COLO668 (cell line): ENCODE results near the gene DCP2.

Source experiments
- DNase-seq: peaks from one replicate; lab custom pipeline; 2025; ENCODE audit not compliant: unreplicated experiment; lab: John Stamatoyannopoulos, UW

DCP2 gene

DNA sequence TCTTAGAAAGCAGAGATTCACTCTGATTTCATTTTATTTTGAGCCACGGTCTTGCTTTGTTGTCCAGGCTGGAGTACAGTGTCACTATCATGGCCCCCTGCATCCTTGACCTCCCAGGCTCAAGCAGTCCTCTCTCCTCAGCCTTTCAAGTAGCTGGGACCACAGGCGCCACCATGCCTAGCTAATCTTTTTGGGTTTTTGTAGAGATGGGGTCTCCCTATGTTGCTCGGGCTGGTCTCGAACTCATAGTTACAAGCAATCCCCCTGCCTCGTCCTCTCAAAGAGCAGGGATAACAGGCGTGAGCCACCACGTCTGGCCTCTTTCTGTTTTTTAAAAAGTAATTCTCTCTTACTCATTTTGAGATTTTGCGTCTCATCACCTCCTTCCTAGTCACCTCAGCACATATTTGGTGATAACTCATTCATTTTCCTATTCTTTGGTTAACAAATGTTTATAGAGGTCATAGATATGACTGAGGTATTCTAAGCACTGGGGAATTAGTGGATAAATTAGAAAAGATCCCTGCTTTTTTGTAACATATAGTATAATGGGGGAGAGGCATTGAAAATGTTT lies 10.8 kb upstream of the DCP2 start:
- no peak for DNase-seq

DNA sequence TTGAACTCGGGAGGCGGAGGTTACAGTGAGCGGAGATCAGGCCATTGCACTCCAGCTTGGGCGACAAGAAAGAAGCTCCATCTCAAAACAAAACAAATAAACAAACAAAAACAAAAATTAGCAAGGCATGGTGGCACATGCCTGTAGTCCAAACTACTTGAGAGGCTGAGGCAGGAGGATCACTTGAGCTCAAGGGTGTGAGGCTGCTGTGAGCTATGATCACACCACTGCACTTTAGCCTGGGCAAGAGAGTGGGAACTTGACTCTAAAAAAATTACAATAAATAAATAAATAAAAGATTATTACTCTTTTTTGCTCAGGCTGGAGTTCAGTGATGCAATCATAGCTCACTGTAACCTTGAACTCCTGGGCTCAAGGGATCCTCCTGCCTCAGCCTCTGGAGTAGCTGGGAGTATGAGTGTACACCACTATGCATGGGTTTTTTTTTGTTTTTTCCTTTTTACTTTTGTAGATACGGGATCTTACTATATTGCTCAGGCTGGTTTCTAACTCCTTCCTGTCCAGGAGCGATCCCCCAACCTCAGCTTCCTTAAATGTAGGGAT lies 9.0 kb upstream of the DCP2 start:
- no peak for DNase-seq

DNA sequence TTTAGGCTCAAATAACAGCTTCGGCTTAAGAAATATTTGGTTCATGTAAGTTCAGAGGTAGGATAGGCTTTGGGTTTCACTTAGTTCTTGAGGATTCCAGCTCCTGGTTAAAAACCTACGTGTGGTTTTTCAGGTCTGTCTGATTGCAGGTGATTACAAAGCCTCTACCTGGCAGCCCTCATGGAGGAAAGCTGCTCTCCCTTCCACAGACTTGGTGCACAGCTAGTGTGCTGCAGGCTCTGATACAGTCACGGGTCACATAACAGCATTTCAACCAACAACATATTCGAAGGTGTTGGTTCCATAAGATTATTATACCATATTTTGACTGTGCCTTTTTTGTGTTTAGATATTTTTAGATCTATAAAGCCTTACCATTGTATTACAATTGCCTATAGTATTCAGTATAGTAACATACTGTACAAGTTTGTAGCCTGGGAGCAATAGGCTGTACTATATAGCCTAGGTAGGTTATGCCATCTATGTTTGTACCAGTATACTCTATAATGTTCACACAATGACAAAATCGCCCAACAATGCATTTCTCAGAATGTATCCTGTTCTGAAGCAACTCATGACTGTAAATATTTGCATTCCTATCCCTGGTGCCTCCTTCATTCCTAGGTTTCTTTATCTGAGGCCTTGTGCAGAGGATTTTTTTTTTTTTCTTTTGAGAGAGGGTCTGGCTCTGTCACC lies 8.0 kb upstream of the DCP2 start:
- no peak for DNase-seq

DNA sequence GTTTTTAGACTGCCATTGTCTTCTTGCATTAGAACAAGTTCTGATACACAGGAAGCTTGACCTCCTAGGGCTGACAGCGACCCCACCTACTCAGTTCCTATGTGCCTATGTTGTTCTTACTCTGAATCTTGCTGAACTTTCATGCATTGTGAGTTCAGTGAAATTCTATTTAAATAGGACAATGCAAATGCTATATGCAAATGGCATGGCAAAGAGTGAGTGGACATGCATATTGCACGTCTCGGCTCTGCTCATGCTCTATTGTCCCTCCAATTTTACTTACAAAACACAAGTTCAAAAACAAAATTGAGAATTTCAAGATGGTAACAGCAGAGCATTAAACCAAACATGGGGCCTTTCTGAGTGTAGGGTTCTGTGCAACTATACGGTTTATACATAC lies 5.3 kb upstream of the DCP2 start:
- DNase-seq: no peak

DNA sequence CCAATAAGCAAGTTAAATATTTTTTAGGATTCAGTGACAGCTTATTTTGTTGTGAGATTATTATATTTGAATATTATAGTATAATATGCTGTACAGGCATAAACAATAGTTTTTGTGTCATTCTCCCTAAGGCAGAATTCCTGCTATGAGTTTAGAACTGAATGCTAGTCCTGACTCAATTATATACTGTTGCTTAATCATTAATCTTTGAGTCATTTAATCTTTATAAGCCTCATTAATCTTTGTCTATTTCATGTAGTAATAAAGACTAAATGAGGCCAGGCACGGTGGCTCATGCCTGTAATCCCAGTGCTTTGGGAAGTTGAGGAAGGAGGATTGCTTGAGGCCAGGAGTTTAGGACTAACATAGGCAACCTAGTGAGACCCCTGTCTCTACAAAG lies 3.6 kb upstream of the DCP2 start:
- DNase-seq: no peak

DNA sequence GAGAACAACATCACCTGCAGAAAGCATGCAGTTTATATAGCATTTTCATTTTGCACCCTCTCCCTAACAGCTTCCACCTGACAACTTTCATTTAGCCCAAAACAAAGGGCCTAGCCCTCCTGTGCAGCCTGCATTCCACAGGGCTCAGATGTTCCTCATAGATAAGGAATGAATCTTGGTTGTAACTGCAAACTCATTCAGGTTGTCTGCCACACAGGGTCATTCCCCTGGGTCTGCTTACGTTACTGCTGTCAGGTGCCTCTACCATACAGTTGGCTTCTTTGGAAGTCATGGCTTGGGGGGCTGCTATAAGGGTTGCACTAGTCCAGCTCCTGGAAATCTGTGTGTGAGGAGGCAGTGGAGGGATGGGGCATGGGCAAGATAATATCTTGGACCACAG lies 2.7 kb upstream of the DCP2 start:
- no peak for DNase-seq

DNA sequence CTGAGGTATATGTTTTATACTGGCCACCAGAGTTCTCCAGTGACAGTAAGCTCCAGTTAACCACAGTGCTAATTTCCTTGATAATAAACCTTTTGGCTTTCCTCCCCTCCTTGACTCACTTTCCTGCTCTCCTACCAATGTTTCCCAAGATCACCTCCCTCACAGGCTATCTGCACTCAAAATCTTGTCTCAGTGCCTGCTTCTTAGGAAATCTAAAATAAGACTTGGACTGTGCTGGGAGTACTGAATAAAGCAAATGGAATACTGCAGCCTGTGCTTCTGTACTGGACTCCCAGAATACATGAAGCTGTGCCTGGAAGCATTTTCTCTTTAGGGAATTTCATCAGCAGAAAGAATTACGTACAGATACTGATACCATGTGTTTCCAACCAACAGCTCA lies 1.7 kb upstream of the DCP2 start:
- no peak for DNase-seq

DNA sequence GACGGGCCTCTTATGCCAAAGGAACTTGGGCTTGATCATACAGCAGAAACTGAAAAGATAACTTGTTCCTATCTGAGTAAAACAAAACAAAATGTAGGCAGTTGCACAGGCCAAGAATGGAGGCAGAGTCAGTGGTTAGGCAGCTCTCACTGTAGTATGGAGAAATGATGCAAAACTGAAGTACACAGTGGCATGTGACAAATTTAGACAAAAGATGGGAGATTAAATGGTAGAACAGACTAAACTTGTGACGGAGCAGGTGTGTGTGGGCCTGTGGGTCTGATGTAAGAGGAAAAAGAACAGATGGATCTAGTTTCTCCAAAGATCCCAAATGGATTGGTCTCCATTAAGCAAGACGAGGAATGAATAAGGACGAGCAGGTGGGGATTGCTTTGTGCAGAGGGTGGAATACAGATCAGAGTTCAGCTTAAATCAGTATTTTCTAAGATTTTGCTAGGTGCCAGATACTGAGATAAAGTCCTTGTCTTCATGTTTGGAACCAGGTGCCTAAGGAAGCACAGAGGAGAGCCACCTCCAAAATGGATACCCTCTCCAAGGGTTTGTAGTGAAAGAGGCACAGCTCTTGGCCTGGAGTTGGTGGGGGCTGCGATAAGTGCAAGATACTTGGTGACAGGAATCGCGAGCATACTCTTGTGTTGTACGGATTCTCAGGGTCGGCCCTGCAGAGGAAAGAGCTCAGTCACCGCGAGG lies 722 bp upstream of the DCP2 start:
- DNase-seq: no peak

DNA sequence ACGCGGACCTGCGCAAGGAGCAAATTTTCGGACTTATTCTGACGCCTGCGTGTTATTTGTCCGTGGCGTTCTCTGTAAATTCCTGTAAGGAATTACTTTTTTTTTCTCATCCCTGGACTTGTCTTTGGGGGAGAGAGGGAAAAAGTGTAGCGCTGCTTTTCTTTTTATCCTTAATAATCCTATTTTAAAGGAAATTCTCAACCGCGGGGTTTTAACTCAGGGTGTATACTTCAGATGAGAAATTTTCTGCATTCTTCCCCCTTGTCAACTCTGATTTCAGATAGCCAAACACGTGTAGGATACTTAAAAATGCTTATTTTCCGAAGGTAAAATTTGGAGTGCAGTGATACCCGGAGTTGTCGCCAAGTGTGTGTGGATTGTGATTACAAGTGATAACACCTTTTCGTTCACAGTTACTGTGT lies 853 bp downstream of the DCP2 start:
- no peak for DNase-seq

DNA sequence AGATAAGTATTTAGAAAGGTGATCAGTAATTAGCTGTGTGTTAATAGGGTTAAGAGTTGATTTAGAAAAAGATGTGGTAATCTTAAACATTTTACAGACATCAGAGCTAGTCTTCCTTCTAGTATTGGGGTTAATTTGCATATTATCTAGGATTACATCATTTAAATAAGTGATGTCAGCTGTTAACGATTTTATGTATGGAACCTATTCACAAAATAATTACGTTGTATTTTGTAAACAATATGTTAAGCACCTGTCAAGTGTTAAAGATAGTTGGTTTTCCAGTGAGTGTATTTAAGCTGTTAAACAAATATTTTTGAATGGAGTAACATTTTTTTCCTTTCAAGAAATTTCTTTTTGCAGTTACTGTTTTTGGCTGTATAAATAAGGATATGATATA lies 2.2 kb downstream of the DCP2 start:
- no peak for DNase-seq

DNA sequence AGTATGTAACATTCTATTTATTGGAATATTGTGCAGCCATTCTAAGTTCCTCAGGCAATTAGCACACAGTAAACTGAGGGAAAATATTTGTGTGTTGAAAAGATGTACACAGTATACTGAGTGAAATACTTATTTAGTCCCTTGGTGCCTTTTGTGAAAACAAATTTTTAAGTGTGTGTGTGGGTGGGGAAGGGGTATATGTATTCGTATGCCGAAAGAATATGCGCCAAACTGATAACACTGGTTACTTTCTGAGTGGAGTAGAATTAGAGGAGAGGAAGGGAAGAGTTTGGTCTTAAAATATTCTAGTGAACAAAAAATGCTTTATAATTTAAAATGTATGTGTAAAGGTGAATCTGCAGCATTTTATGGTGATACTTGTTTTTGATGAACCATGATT lies 3.1 kb downstream of the DCP2 start:
- no peak for DNase-seq

DNA sequence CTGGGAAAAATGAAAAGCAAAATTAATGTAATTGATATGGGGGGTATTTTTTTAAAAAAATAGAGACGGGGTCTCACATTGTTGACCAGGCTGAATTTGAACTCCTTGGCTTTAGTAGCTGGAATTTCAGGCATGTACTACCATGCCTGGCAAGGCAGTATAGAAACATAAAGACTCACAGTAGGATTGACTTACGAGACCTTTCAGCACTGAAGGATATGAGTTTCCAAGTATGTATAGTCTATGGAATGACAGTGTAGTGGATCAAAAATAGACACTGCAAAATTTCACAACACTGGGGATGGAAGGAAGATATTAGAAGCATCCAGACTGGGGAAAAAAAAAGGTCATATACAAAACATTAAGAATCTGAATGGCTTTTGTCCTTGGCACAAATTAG lies 6.8 kb downstream of the DCP2 start:
- no peak for DNase-seq

DNA sequence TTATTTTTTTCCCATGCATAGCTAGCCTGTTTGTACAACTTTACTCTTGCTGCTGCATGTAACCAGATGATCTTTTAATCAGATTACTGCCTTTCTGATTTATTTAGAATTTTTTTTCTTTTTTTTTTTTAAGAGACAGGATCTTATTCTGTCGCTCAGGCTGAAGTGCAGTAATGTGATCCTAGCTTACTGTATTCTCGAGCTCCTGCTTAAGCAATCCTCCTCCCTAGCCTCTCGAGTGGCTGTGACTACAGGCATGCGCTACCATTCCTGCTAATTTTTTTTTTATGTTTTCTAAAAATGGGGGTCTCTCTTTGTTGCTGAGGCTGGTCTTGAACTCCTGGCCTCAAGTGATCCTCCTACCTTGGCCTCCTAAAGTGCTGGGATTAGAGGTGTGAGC lies 9.6 kb downstream of the DCP2 start:
- no peak for DNase-seq

DNA sequence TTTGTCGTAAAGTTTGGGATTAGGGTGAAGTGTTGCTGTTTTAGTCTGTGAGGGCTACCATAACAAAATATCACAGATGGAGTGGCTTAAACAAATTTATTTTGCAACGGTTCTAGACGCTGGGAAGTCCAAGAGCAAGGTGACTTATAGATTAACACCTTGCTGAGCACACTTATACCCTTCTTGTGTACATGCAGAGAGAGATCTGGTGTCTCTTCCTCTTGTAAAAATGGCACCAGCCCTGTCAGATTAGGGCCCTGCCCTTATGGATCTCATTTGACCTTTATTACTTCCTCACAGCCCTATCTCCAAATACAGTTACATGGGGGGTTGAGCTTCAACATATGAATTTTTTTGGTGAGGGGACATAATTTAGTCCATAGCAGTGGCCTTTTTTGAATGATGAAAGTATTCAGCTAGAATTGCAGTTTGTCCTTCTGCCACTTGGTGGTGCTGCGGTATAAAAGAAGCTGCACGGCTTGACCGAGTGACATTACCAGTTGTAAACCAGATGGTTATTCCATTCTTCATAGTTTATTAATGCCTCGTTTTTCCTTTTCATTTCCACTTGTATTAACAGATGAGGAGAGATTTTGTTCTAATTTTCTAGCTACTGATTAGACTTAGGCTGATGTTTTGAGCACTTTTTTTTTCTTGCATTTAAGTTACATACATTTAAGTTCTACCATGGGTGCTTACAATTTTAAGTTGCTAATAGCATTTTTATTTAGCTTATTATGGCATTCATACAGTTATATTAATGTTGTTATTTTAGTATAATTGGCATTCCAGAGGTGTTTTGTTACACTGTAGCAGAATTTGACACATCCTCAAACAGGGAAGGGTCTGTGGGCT lies 19.4 kb downstream of the DCP2 start:
- DNase-seq: peak; percentile 45

DNA sequence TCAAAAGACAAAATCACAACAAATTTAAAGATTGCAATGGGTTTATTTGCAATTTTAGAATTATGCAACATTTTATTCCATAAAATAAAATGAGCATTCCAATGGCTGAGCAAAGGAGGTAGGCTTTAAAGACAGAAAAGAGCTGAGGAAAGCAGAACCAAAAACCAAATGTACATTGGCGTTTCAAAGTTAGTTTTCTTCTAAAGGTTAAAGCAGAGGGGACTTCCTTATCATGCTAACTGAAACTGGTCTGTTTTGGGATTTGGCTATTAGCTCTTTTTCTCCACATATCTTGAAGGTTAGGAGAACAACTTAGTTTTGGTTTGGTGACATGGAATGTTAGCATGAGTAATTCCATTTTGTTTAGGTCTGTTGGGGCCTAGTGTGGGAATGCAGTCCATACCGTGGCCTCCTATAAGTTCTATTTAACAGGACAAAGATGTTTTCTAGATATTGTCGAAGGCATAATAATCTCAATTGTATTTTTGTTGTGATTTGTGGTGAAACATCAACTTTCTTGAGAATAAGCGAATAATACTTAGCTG lies 20.3 kb downstream of the DCP2 start:
- no peak for DNase-seq

DNA sequence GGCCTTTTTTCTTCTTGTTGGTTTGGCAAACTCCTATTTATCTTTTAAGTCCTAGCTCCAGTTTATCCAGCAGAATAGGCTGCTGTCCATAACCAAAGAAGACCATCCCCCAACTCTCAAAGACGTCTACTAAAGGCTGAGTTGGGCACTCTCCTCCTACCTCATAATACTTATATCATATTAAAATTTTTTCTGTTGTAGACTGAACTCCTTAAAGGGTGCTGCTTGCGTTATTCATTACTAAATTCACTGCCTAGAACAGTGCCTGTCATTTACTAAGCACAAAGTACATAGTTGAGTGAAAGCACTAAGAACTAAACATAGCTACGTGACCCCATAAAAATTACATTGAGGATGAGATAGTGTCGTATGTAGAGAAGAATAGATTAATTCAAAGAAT lies 21.7 kb downstream of the DCP2 start:
- DNase-seq: no peak

DNA sequence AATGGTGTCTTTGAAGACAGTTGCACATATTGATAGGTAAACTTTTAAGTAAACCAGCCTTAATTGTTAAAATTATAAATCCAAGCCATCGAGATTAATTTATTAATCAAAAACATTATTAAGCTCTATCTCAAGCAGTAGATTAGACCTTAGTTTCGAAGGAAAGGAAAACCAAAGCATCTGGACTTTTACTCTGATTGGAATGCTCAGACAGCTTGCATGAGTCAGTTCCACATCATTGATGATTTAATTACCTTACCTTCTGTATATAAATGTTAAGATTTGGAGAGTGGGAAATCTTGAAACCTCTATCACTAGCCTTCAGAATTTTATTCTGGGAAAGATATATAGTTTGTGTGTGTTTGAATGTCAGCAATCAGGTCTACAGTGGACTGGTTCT lies 23.9 kb downstream of the DCP2 start:
- no peak for DNase-seq

DNA sequence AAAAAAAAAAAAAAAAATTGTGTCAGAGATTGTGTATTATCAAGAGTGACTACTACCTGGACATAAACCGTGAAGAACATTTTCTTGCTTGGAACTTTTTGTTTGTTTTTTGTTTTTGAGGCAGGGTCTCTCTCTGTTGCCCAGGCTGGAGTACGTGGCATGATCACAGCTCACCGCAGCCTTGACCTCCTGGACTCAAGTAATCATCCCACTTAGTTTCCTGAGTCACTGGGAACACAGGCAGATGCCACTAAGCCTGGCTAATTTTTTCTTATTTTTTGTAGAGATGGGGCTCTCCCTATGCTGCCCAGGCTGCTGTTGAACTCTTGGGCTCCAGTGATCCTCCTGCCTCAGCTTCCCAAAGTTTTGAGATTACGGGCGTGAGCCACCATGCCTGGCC lies 25.8 kb downstream of the DCP2 start:
- DNase-seq: no peak

DNA sequence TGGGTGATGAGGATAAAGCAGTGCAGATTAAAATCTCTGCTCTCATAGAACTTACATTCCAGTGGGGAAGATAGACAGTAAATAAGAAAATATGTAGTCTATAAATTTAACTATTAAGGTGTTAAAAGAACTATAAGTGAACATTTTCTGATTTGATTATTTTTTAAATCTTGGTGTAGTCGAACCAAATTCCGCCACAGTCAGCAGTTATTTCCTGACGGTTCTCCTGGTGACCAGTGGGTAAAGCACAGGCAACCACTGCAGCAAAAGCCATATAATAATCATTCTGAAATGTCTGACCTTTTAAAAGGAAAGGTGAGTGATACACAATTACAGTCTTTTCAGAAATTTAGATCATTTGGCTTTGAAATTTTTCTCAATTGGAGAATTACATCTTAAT lies 27.2 kb downstream of the DCP2 start:
- DNase-seq: no peak

DNA sequence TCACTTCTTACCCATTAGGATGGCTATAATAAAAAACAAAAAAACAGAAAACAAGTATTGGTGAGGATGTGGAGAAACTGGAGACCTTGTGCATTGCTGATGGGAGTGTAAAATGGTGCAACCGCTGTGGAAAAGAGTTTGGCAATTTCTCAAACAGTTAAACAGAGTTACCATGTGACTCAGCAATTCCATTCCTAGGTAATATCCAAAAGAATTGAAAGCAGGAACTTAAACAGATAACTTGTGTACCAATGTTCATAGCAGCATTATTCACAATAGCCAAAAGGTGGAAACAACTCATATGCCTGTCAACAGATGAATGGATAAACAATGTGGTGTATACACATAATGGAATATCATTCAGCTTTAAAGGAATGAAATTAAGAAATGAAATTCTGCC lies 28.9 kb downstream of the DCP2 start:
- no peak for DNase-seq
